ENCODE data around the gene SDE2. TPM values are rescaled to one million over a fixed set of nuclear protein-coding genes. Genes with fewer than 3 reads are reported as not detected.

SDE2 gene
- total RNA-seq, 1 experiment from 2014 or later, result 21.8 TPM

GRCh38 chr1:225996946-225997545 is 2.1 kb downstream of the SDE2 start:
- Histone ChIP-seq H3K9me3 (ENCODE audit: low read length) (no peaks in the 10 kb centered on the region), H3K27me3 (ENCODE audit: low read length) (no peaks in the 10 kb centered on the region), H2AFZ (ENCODE audit: low read length) (no peak overlapping the region), H3K27ac (ENCODE audit: low read length) (0 out of 2 replicates have a peak overlapping the region, but pooled peaks have one; percentile 16), H3K4me3 (ENCODE audit: low read length) (peak overlapping the region; percentile 82; the same call in 1 of the 2 replicates), H3K4me2 (ENCODE audit: low read depth, low read length, poor library complexity, severe bottlenecking) (peak overlapping the region; percentile 89), H3K9me2 (replicated peaks; ENCODE audit: insufficient read depth, low read length) (no peaks in the 10 kb centered on the region), H3K4me1 (ENCODE audit: low read length) (peaks cover 32% of the 10 kb centered on the region), H3K36me3 (ENCODE audit: insufficient read depth, low read length) (peaks cover 26% of the 10 kb centered on the region; the same call in 1 of the 2 replicates), H3K9ac (ENCODE audit: low read length) (peak overlapping the region; percentile 81), H4K20me1 (ENCODE audit: insufficient read depth, low read depth, low read length) (no peaks in the 10 kb centered on the region; the same call in 1 of the 2 replicates), H3K79me2 (ENCODE audit: low read length) (peaks cover 51% of the 10 kb centered on the region)
- no peak for DNase-seq

GRCh38 chr1:225995919-225996864 is 3.0 kb downstream of the SDE2 start:
- H2AFZ ChIP-seq (ENCODE audit: low read length), result no peak overlapping the region
- peaks cover 29% of the 10 kb centered on the region for H3K4me1 ChIP-seq (ENCODE audit: low read length)
- no peaks in the 10 kb centered on the region for H3K27me3 ChIP-seq (ENCODE audit: low read length)
- no peaks in the 10 kb centered on the region for H3K9me3 ChIP-seq (ENCODE audit: low read length)
- peak overlapping the region; percentile 81; the same call in 1 of the 2 replicates for H3K9ac ChIP-seq (ENCODE audit: low read length)
- H4K20me1 ChIP-seq (ENCODE audit: insufficient read depth, low read depth, low read length), result no peaks in the 10 kb centered on the region; the same call in 1 of the 2 replicates
- no peaks in the 10 kb centered on the region for H3K9me2 ChIP-seq (replicated peaks; ENCODE audit: insufficient read depth, low read length)
- H3K4me3 ChIP-seq (ENCODE audit: low read length), result peak overlapping the region; percentile 82; the same call in 1 of the 2 replicates
- H3K4me2 ChIP-seq (ENCODE audit: low read depth, low read length, poor library complexity, severe bottlenecking), result peak overlapping the region; percentile 89
- peaks cover 51% of the 10 kb centered on the region for H3K79me2 ChIP-seq (ENCODE audit: low read length)
- DNase-seq, result no peak
- H3K36me3 ChIP-seq (ENCODE audit: insufficient read depth, low read length), result peaks cover 34% of the 10 kb centered on the region; the same call in 1 of the 2 replicates
- H3K27ac ChIP-seq (ENCODE audit: low read length), result 0 out of 2 replicates have a peak overlapping the region, but pooled peaks have one; percentile 16

- DNase-seq, result no peak
- Histone ChIP-seq H3K4me2 (ENCODE audit: low read depth, low read length, poor library complexity, severe bottlenecking) (no peak overlapping the region), H3K79me2 (ENCODE audit: low read length) (peaks cover 37% of the 10 kb centered on the region), H3K9me2 (replicated peaks; ENCODE audit: insufficient read depth, low read length) (no peaks in the 10 kb centered on the region), H3K4me1 (ENCODE audit: low read length) (no peaks in the 10 kb centered on the region; the same call in 1 of the 2 replicates), H2AFZ (ENCODE audit: low read length) (no peak overlapping the region), H3K36me3 (ENCODE audit: insufficient read depth, low read length) (peaks cover 55% of the 10 kb centered on the region; the same call in 1 of the 2 replicates), H3K27ac (ENCODE audit: low read length) (no peak overlapping the region), H3K4me3 (ENCODE audit: low read length) (no peak overlapping the region), H3K27me3 (ENCODE audit: low read length) (no peaks in the 10 kb centered on the region), H3K9ac (ENCODE audit: low read length) (no peak overlapping the region), H4K20me1 (ENCODE audit: insufficient read depth, low read depth, low read length) (no peaks in the 10 kb centered on the region), H3K9me3 (ENCODE audit: low read length) (no peaks in the 10 kb centered on the region)
These were observed 8.3 kb downstream of the SDE2 start for GRCh38 chr1:225990705-225991464.

GRCh38 chr1:225987491-225988316 is 11.4 kb downstream of the SDE2 start:
- H3K79me2 ChIP-seq (ENCODE audit: low read length), result peaks cover 31% of the 10 kb centered on the region
- no peak overlapping the region for H3K27ac ChIP-seq (ENCODE audit: low read length)

DNA sequence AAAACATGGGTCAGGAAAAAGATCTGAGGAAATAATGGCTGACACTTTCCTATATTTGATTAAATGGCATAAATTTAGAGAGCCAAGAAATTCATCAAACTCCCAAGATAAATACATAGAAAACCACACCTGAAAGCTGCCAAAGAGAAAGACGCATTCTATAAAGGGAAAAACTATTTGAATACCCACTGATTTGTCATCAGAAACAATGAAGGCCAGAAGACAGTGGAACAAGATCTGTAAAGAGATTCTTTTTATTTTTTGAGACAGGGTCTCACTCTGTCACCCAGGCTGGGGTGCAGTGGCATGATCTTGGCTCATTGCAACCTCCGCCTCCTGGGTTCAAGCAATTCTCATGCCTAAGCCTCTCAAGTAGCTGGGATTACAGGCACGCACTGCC is 17.4 kb downstream of the SDE2 start:
- no peaks in the 10 kb centered on the region for H3K9me2 ChIP-seq (replicated peaks; ENCODE audit: insufficient read depth, low read length)
- DNase-seq, result no peak

More at GRCh38 chr1:225987491-225988316, 11.4 kb downstream of the SDE2 start:
- Histone ChIP-seq H3K27me3 (ENCODE audit: low read length) (no peaks in the 10 kb centered on the region), H3K4me1 (ENCODE audit: low read length) (no peaks in the 10 kb centered on the region), H3K36me3 (ENCODE audit: insufficient read depth, low read length) (peaks cover 69% of the 10 kb centered on the region), H3K9ac (ENCODE audit: low read length) (no peak overlapping the region), H3K4me3 (ENCODE audit: low read length) (no peak overlapping the region), H3K9me2 (replicated peaks; ENCODE audit: insufficient read depth, low read length) (no peaks in the 10 kb centered on the region), H3K9me3 (ENCODE audit: low read length) (no peaks in the 10 kb centered on the region), H4K20me1 (ENCODE audit: insufficient read depth, low read depth, low read length) (no peaks in the 10 kb centered on the region), H2AFZ (ENCODE audit: low read length) (no peak overlapping the region), H3K4me2 (ENCODE audit: low read depth, low read length, poor library complexity, severe bottlenecking) (no peak overlapping the region)
- DNase-seq, result peak; percentile 77

GRCh38 chr1:225980005-225980836 is 18.9 kb downstream of the SDE2 start:
- H3K4me2 ChIP-seq (ENCODE audit: low read depth, low read length, poor library complexity, severe bottlenecking), result no peak overlapping the region
- DNase-seq, result no peak

More for the DNA sequence above, 17.4 kb downstream of the SDE2 start:
- H3K9me3 ChIP-seq (ENCODE audit: low read length), result no peaks in the 10 kb centered on the region
- H3K4me1 ChIP-seq (ENCODE audit: low read length), result peaks cover 6% of the 10 kb centered on the region
- H3K36me3 ChIP-seq (ENCODE audit: insufficient read depth, low read length), result peaks cover 53% of the 10 kb centered on the region
- H3K4me2 ChIP-seq (ENCODE audit: low read depth, low read length, poor library complexity, severe bottlenecking), result no peak overlapping the region
- no peaks in the 10 kb centered on the region for H3K27me3 ChIP-seq (ENCODE audit: low read length)
- no peak overlapping the region for H3K4me3 ChIP-seq (ENCODE audit: low read length)
- peaks cover 20% of the 10 kb centered on the region for H3K79me2 ChIP-seq (ENCODE audit: low read length)
- H3K9ac ChIP-seq (ENCODE audit: low read length), result no peak overlapping the region
- H2AFZ ChIP-seq (ENCODE audit: low read length), result no peak overlapping the region
- no peaks in the 10 kb centered on the region for H4K20me1 ChIP-seq (ENCODE audit: insufficient read depth, low read depth, low read length)
- H3K27ac ChIP-seq (ENCODE audit: low read length), result no peak overlapping the region

GRCh38 chr1:225979421-225979820 is 19.7 kb downstream of the SDE2 start:
- Histone ChIP-seq H3K27me3 (ENCODE audit: low read length) (no peaks in the 10 kb centered on the region), H3K4me3 (ENCODE audit: low read length) (no peak overlapping the region), H3K4me2 (ENCODE audit: low read depth, low read length, poor library complexity, severe bottlenecking) (no peak overlapping the region), H3K27ac (ENCODE audit: low read length) (no peak overlapping the region), H2AFZ (ENCODE audit: low read length) (no peak overlapping the region), H3K9me2 (replicated peaks; ENCODE audit: insufficient read depth, low read length) (no peaks in the 10 kb centered on the region), H3K9me3 (ENCODE audit: low read length) (no peaks in the 10 kb centered on the region), H3K79me2 (ENCODE audit: low read length) (no peaks in the 10 kb centered on the region), H3K36me3 (ENCODE audit: insufficient read depth, low read length) (peaks cover 30% of the 10 kb centered on the region), H3K4me1 (ENCODE audit: low read length) (peaks cover 6% of the 10 kb centered on the region), H4K20me1 (ENCODE audit: insufficient read depth, low read depth, low read length) (no peaks in the 10 kb centered on the region), H3K9ac (ENCODE audit: low read length) (no peak overlapping the region)
- DNase-seq, result no peak

More at GRCh38 chr1:225980005-225980836, 18.9 kb downstream of the SDE2 start:
- H3K9me3 ChIP-seq (ENCODE audit: low read length), result no peaks in the 10 kb centered on the region
- H3K4me1 ChIP-seq (ENCODE audit: low read length), result peaks cover 6% of the 10 kb centered on the region
- H3K9ac ChIP-seq (ENCODE audit: low read length), result no peak overlapping the region
- H3K4me3 ChIP-seq (ENCODE audit: low read length), result no peak overlapping the region
- H4K20me1 ChIP-seq (ENCODE audit: insufficient read depth, low read depth, low read length), result no peaks in the 10 kb centered on the region
- H2AFZ ChIP-seq (ENCODE audit: low read length), result no peak overlapping the region
- no peaks in the 10 kb centered on the region for H3K9me2 ChIP-seq (replicated peaks; ENCODE audit: insufficient read depth, low read length)
- no peak overlapping the region for H3K27ac ChIP-seq (ENCODE audit: low read length)
- H3K79me2 ChIP-seq (ENCODE audit: low read length), result peaks cover 5% of the 10 kb centered on the region
- peaks cover 38% of the 10 kb centered on the region for H3K36me3 ChIP-seq (ENCODE audit: insufficient read depth, low read length)
- no peaks in the 10 kb centered on the region for H3K27me3 ChIP-seq (ENCODE audit: low read length)
